ENCODE measurements around the gene MLF2.

The MLF2 gene

DNA sequence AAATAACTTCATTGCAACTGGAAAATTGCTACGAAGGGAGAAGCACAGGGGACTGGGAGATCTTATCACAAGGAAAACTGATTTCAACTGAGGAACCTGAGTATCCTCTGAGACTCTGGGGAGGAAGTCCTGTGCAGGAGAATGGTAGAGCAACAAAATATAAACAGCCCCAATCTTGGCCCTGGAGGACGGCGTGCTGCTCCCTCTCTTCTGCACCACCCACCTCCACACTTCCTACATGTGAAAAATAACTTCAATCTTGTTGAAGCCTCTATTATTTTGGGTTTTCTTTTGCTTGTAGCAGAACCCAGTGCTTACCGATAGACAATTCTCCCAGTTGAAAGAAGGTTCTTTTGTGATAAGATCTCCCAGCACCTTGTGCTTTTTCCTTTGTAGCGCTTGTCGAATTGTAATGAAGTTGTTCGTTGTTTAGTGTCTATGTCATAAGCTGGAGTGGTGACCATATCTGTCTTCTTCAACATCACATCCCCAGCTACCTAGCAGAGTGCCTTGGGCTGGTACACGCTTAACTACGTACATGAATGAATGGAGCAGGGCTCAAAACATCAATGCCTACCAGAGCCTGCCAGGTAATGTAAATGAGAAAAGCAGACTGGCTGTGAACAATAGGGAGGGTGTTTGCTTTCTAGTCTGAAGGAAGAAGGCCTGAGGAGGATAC lies 33.6 kb upstream of the MLF2 start:
- no peak for ATAC-seq
- TF ChIP-seq, protein P1, sequence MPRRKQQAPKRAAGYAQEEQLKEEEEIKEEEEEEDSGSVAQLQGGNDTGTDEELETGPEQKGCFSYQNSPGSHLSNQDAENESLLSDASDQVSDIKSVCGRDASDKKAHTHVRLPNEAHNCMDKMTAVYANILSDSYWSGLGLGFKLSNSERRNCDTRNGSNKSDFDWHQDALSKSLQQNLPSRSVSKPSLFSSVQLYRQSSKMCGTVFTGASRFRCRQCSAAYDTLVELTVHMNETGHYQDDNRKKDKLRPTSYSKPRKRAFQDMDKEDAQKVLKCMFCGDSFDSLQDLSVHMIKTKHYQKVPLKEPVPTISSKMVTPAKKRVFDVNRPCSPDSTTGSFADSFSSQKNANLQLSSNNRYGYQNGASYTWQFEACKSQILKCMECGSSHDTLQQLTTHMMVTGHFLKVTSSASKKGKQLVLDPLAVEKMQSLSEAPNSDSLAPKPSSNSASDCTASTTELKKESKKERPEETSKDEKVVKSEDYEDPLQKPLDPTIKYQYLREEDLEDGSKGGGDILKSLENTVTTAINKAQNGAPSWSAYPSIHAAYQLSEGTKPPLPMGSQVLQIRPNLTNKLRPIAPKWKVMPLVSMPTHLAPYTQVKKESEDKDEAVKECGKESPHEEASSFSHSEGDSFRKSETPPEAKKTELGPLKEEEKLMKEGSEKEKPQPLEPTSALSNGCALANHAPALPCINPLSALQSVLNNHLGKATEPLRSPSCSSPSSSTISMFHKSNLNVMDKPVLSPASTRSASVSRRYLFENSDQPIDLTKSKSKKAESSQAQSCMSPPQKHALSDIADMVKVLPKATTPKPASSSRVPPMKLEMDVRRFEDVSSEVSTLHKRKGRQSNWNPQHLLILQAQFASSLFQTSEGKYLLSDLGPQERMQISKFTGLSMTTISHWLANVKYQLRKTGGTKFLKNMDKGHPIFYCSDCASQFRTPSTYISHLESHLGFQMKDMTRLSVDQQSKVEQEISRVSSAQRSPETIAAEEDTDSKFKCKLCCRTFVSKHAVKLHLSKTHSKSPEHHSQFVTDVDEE (CRISPR knock-in tag; IDR thresholded peaks at IDR 0.05), result no peak
- TF ChIP-seq ZNF565 (CRISPR knock-in tag; conservative IDR thresholded peaks at IDR 0.05; ENCODE audit: low read depth), result no peak
- no peak for TF ChIP-seq ESRRG (CRISPR knock-in tag; IDR thresholded peaks at IDR 0.05)
- TF ChIP-seq TCF4 (CRISPR knock-in tag; IDR thresholded peaks at IDR 0.05; ENCODE audit: borderline replicate concordance), result no peak
- TF ChIP-seq, protein P2, sequence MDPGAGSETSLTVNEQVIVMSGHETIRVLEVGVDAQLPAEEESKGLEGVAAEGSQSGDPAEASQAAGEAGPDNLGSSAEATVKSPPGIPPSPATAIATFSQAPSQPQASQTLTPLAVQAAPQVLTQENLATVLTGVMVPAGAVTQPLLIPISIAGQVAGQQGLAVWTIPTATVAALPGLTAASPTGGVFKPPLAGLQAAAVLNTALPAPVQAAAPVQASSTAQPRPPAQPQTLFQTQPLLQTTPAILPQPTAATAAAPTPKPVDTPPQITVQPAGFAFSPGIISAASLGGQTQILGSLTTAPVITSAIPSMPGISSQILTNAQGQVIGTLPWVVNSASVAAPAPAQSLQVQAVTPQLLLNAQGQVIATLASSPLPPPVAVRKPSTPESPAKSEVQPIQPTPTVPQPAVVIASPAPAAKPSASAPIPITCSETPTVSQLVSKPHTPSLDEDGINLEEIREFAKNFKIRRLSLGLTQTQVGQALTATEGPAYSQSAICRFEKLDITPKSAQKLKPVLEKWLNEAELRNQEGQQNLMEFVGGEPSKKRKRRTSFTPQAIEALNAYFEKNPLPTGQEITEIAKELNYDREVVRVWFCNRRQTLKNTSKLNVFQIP (CRISPR knock-in tag; IDR thresholded peaks at IDR 0.05; ENCODE audit: borderline replicate concordance, low read depth), result no peak
- no peak for TF ChIP-seq CSDC2 (CRISPR knock-in tag; IDR thresholded peaks at IDR 0.05)
- no peak for TF ChIP-seq PPARA (CRISPR knock-in tag; IDR thresholded peaks at IDR 0.05; ENCODE audit: borderline replicate concordance)
- no peak for TF ChIP-seq ZNF70 (CRISPR knock-in tag; IDR thresholded peaks at IDR 0.05)
- no peak for TF ChIP-seq ZC3H10 (CRISPR knock-in tag; IDR thresholded peaks at IDR 0.05)
- no peak for TF ChIP-seq ARNTL (CRISPR knock-in tag; IDR thresholded peaks at IDR 0.05; ENCODE audit: borderline replicate concordance, low read depth)
- TF ChIP-seq OSR1 (CRISPR knock-in tag; IDR thresholded peaks at IDR 0.05), result no peak
- no peak for TF ChIP-seq BACH2 (CRISPR knock-in tag; IDR thresholded peaks at IDR 0.05; ENCODE audit: borderline replicate concordance)
- no peak for TF ChIP-seq ZFP3 (CRISPR knock-in tag; IDR thresholded peaks at IDR 0.05)
- TF ChIP-seq, protein P3, sequence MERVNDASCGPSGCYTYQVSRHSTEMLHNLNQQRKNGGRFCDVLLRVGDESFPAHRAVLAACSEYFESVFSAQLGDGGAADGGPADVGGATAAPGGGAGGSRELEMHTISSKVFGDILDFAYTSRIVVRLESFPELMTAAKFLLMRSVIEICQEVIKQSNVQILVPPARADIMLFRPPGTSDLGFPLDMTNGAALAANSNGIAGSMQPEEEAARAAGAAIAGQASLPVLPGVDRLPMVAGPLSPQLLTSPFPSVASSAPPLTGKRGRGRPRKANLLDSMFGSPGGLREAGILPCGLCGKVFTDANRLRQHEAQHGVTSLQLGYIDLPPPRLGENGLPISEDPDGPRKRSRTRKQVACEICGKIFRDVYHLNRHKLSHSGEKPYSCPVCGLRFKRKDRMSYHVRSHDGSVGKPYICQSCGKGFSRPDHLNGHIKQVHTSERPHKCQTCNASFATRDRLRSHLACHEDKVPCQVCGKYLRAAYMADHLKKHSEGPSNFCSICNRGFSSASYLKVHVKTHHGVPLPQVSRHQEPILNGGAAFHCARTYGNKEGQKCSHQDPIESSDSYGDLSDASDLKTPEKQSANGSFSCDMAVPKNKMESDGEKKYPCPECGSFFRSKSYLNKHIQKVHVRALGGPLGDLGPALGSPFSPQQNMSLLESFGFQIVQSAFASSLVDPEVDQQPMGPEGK (CRISPR knock-in tag; IDR thresholded peaks at IDR 0.05; ENCODE audit: borderline replicate concordance), result no peak
- TF ChIP-seq, protein P4, sequence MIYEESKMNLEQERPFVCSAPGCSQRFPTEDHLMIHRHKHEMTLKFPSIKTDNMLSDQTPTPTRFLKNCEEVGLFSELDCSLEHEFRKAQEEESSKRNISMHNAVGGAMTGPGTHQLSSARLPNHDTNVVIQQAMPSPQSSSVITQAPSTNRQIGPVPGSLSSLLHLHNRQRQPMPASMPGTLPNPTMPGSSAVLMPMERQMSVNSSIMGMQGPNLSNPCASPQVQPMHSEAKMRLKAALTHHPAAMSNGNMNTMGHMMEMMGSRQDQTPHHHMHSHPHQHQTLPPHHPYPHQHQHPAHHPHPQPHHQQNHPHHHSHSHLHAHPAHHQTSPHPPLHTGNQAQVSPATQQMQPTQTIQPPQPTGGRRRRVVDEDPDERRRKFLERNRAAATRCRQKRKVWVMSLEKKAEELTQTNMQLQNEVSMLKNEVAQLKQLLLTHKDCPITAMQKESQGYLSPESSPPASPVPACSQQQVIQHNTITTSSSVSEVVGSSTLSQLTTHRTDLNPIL (CRISPR knock-in tag; IDR thresholded peaks at IDR 0.05; ENCODE audit: low read depth), result no peak
- TF ChIP-seq, protein P5, sequence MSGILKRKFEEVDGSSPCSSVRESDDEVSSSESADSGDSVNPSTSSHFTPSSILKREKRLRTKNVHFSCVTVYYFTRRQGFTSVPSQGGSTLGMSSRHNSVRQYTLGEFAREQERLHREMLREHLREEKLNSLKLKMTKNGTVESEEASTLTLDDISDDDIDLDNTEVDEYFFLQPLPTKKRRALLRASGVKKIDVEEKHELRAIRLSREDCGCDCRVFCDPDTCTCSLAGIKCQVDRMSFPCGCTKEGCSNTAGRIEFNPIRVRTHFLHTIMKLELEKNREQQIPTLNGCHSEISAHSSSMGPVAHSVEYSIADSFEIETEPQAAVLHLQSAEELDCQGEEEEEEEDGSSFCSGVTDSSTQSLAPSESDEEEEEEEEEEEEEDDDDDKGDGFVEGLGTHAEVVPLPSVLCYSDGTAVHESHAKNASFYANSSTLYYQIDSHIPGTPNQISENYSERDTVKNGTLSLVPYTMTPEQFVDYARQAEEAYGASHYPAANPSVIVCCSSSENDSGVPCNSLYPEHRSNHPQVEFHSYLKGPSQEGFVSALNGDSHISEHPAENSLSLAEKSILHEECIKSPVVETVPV (CRISPR knock-in tag; IDR thresholded peaks at IDR 0.05), result no peak
- no peak for TF ChIP-seq SNAI2 (CRISPR knock-in tag; IDR thresholded peaks at IDR 0.05)

DNA sequence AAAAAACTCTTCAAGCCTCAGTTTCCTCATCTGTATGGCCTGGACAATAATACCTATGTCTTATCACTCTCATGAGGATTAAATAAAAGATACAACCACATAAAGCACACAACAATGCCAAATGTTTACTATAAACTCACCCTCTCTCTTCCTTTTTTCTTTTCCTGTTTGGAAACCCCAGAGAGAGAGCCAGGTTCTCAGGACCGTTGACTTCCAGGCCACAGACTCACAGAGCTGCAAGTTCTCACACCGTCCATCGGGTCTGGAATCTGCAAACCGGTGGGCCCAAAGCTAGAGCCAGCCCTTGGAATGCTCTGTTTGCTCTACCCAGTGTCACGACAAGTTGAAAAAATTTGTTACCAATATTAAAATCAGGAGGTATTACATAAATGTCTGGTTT lies 31.8 kb upstream of the MLF2 start:
- TF ChIP-seq CSDC2 (CRISPR knock-in tag; IDR thresholded peaks at IDR 0.05) (no peak), ESRRG (CRISPR knock-in tag; IDR thresholded peaks at IDR 0.05) (no peak), ZFP30 (CRISPR knock-in tag; IDR thresholded peaks at IDR 0.05) (no peak), TCF4 (CRISPR knock-in tag; IDR thresholded peaks at IDR 0.05; ENCODE audit: borderline replicate concordance) (no peak), ZNF70 (CRISPR knock-in tag; IDR thresholded peaks at IDR 0.05) (no peak), TOX (CRISPR knock-in tag; IDR thresholded peaks at IDR 0.05; ENCODE audit: borderline replicate concordance) (no peak), SNAI2 (CRISPR knock-in tag; IDR thresholded peaks at IDR 0.05) (no peak), OSR1 (CRISPR knock-in tag; IDR thresholded peaks at IDR 0.05) (no peak), ZNF8 (CRISPR knock-in tag; IDR thresholded peaks at IDR 0.05) (no peak), ZNF565 (CRISPR knock-in tag; conservative IDR thresholded peaks at IDR 0.05; ENCODE audit: low read depth) (no peak), GLIS3 (CRISPR knock-in tag; IDR thresholded peaks at IDR 0.05) (no peak)
- TF ChIP-seq, protein P1 (CRISPR knock-in tag; IDR thresholded peaks at IDR 0.05), result no peak
- no peak for ATAC-seq
